HG03103 (cell line): ENCODE measurements around the gene DNTT.

Source experiments
- ATAC-seq: cut with Tn5 transposase; IDR thresholded peaks from one replicate; pipeline ENCODE4 v1.9.1; 2021; ENCODE audit warnings: low read depth; ENCODE audit not compliant: unreplicated experiment

DNTT gene

DNA sequence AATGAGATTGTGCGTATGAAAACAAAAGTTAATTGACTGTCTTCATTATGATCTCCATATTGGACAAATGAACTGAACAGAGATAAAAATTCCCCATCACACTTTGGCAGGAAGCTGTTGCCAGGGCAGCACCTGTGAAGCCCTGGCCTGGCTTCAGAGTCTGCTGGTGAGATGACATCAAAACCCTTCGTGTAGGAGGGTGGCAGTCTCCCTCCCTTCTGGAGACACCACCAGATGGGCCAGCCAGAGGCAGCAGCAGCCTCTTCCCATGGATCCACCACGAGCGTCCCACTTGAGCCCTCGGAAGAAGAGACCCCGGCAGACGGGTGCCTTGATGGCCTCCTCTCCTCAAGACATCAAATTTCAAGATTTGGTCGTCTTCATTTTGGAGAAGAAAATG is at the start of gene DNTT:
DNTT (plus strand) TSS at position 205 of the 400 bp plus-strand sequence; CDS start at position 269, 64 bp downstream.
- ATAC-seq: no peak

DNA sequence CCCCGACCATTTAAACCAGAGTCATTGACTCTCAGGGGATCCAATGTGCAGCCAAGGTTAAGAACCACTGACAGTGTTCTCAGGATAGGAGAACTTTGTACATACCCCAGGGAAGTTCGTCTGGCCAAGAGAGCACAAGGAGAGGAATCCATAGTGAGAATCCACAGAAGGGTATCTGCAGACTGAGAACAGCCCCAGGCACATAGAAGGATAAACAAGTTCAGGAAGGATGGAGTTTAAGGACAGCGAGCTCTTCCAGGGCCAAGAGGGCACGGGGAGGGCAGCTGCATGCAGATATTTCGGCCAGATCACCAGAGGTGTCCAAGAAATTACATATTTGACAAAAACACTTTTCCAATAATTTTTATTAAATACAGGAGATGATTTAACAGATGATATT is 49.3 kb upstream of the DNTT start:
- ATAC-seq: no peak

DNA sequence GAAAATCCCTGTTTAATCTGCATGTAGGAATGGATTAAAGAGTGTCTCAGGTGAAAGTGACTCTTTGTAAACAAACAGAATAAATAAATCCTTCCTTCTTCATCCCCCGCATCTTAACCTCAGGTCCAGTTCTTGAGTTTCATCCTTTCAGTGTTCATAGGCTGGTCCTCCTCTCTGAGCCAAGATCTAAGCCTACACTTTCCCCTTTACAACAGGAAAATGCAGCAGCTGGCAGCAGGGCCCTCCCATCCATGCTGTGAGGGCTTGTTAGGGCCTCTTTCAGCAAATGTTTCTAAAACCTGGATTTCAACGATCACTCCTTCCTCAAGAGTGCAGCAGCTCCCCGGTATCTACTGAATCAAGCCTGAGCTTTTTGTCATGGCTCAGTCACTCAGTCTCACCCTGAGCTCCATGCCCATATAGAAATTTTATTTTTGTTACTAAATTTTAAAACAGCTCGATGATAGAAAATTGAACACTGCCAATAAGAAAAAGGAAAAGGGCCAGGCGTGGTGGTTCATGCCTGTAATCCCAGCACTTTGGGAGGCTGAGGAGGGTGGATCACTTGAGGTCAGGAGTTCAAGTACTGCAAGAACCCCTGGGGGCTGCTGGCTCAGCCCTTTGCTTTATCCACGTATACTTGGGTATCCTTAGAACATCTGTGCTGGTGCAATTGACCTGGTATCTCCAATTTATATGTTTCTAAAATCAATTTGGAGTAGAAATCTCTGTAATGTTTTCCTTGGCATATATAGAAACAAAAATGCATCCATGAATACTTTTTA is 48.5 kb upstream of the DNTT start:
- no peak for ATAC-seq

- ATAC-seq: no peak
Measured at GRCh38 chr10:96257944-96258343, 46.3 kb upstream of the DNTT start.

DNA sequence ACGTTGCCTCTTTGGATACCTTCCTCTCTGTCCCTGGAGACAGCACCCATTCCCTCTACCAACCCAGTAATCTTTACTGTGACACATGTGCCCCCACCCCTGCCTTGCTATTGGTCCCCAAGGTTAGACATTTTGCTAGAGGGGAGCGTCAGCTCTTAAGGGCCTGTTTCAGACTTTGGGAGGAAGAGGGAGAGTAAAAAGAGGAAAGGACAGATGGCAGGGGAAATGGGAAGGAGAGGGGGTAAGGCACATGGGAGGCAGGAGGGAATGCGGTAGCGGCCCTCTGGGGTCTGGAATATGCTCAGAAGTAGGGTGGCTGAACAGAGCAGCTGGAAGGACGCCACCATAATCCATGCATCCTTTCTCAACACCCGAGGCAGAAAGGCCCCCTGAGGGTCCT is 45.1 kb upstream of the DNTT start:
- no peak for ATAC-seq

- no peak for ATAC-seq
Measured at GRCh38 chr10:96260014-96260413, 44.2 kb upstream of the DNTT start.

- ATAC-seq: no peak
Measured at GRCh38 chr10:96261132-96261531, 43.1 kb upstream of the DNTT start.

- ATAC-seq: no peak
Measured at GRCh38 chr10:96261930-96262329, 42.3 kb upstream of the DNTT start.

DNA sequence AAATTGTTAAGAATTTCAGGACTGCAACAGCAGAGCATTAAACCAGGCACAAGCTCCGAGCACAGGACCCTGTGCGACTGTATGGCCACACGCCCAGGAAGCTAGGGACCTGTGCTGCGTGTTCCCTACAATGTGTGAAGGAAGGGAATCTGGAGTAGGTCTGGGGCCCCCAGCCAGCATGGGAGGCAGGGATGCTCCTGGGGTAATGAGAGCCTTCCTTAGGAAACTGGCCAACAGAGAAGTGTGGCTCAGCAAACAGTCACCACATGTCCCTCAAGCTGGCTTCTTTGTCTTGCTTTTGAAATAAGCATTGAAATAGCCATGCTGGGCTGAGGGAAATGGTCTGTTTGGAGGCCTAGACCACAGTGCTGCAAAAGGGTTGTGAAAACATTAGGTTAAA is 41.1 kb upstream of the DNTT start:
- ATAC-seq: no peak

DNA sequence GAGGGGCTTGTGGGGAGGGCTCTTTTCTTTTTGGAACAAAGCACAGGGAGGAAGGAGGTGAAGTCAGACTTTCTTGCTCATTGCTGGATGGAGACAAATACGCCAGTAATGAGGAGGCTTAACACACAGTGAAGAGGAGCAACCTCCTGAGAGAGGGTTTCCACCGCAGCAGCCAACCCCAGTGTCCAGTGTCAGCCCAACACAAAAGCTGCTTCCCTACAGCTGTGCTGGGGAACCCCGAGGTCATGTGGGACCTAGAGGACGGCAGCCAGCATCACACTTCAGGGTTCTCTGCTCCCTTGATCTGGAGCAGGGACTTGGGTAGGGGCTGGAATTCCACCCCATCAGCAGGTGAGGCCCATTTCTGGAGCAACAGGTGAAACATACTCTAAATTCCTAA is 40.6 kb upstream of the DNTT start:
- no peak for ATAC-seq

GRCh38 chr10:96264938-96265337 is 39.3 kb upstream of the DNTT start:
- no peak for ATAC-seq

DNA sequence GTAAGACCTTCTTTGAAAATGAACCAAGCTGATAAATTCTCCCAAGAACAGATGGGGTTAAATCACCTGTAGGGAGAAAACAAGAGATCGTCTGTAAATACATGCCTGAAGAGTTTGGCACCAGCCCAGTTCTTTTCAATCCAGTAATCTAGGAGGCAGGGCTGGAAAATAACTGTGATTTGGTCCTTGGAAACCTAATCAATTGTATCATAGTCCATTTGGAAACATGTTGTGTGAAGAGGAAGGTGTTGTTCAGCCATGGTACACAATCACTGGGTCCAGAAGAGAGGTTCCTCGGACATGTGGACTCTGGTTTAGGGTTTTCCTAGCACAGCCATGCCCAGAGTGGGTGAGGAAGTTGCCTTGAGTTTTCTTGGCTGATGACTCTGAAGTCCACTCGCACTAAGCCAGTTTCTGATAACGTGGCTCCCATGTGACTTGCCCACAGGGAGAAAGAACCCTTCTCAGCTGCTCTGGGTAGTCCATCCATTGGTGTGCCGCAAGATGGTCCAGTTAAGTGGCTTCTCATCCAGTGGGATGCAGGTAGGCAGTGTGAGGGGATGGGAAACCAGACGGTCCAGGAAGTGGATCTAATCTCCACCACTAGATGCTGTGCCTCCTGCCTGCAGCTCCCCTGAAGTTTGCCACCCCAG is 38.0 kb upstream of the DNTT start:
- ATAC-seq: no peak

GRCh38 chr10:96267234-96267705 is 37.0 kb upstream of the DNTT start:
- ATAC-seq: no peak

GRCh38 chr10:96268341-96268909 is 35.8 kb upstream of the DNTT start:
- ATAC-seq: no peak

DNA sequence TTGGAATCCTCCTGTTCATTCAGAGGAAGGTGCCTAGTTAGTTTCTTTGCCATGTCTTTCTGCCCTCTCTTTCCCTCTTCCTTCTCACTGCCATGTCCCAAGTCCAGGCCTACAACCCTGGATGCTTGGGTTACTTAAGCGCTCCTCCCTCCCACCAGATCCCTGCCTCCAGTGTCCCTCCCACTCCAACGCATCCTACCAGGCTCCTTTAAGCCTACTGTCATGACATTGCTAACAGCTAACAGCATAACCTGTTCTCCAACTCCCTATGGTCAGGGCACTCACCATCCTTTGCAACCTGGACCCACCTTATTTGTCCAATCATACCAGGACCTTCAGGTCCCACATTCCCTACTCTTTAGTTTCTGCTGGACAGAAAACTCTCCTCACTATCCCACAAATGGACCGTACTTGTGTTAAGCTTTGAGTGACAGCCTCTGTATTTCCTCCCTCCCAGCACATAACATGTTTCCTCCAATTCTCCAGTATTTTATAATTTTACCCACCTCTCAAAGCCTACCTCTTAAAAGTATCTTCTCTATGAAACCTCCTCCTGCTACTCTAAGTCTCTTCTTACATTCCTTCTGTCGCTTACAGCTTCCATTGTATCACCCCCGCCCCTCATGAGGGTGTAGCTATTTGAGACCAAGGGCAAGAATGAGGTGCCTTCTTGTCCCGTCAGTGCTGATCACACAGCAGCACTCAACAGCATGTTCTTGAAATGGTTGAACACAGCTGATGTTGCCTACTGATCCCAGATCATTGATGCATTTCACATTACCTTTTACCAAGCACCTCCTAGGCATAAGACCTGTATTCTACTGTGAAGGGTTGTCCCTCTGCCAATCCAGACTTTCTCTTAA is 34.6 kb upstream of the DNTT start:
- ATAC-seq: no peak

GRCh38 chr10:96270571-96270970 is 33.7 kb upstream of the DNTT start:
- no peak for ATAC-seq

DNA sequence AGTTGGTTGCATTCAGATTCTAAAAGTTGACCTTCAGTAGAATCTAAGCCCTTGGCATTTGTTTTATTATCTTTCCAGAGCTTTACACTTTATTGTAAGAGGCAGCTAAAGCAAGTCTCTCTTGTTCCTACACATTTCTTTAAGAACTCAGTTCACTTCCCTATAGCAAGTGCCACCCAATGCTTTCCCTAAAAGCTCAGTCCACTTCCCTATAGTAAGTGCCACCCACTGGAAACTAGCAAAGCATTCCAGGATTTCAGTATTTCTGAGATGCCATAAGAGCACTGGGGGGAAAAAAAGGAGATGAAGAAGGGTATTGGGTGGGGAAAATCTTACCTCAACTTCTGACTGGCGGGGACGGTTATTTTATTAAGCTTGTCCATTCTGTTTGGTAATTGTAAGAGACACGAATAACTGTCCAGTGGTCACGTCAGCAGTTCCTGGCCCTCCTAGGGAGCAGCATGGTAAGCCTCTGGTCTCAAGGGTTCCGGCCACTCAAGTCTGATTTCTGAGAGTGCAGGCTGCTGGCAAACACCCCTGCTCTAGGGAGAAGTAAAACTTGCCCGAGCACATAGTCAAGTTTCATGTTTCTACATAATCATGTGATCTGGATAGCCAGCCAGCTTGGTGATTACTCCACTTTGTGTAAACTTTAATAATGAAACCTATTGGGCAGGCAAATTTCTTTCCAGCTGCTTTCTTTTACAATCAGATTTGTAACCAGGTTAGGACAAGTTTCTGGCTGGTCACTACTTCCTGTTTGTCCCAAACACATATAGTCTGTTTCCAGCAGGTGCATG is 33.0 kb upstream of the DNTT start, which contains the start of gene BLNK:
BLNK (minus strand) TSS at position 554 of the 800 bp plus-strand sequence; CDS start at position 383, 171 bp downstream.
- ATAC-seq: peak; percentile 64

DNA sequence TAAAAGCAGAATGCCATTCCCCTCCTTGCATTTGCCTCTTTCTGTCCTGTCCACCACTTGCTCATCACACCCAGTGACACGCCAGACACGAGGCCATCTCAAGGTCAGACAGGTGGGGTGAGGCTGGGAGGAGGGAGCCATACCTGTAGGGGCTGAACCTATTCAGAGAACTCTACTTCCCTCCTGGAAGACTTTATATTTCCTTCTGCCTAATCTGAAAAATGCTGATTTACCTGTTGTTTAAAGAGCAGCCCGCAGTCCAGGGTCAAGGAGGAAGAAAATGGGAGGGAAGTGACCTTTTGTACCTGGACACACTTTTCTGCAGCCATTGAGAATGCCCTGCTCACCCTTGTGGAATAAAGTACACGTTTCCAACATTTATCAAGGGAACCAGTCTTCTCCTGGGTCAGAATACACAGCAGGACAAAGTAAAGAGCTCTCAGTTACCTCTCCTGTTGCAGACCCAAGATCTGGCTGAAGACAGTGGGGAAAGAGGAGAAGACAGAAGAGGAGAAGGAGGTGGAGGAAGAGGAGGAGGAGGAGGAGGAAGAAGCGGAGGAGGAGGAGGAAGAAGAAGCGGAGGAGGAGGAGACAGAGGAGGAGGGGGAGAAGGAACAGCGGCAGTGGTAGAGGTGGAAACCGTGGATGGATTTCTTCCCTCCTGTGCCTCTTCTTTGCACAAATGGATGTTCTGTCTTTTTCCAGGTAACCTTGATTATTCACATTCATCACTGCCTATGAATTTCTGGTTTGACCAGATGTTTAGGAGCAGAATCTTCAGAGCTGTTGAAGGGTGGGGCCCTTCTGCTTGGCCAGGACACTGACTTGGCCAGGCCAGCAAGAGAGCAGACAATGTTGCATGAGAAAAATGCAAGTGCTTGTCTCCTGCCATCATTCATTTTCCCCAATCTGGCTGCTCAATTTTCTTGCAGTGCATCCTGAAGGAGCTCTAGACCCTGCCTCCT is 31.6 kb upstream of the DNTT start:
- no peak for ATAC-seq
